Urothelium cell line (cell line): ENCODE measurements around the gene RELA.
"Not testable (repeated sequence)": the region's sequence is repeated elsewhere in the genome, so short reads cannot be mapped to it uniquely, and the experiment has no call there.

Source experiments
- DNase-seq: peaks from one replicate; pipeline ENCODE4 v3.0.0; 2011; ENCODE audit warnings: low spot score, mixed read lengths
- FAIRE-seq: peaks from 2 replicates; lab custom pipeline; 2011; peaks lifted over from hg19 to GRCh38; lab: Jason Lieb, UNC

The RELA gene

GRCh38 chr11:65662799-65663638 lies at the start of gene RELA:
TSS of gene RELA (minus strand) at chr11:65662916. CDS start at chr11:65662832, 84 bp downstream.
- FAIRE-seq: peak; percentile 98
- peak; percentile 96 for DNase-seq

GRCh38 chr11:65711785-65712632 lies 49.3 kb upstream of the RELA start, which contains the start of gene KAT5:
TSS of gene KAT5 (plus strand) at chr11:65712252. CDS start at chr11:65712268, 16 bp downstream.
- FAIRE-seq: peak; percentile 65
- peak; percentile 95 for DNase-seq

GRCh38 chr11:65710421-65710820 lies 47.7 kb upstream of the RELA start:
- FAIRE-seq (no peak), DNase-seq (no peak)

- FAIRE-seq: no peak
- DNase-seq: no peak
Observed at GRCh38 chr11:65709661-65710060, 46.9 kb upstream of the RELA start.

GRCh38 chr11:65708451-65708850 lies 45.7 kb upstream of the RELA start:
- FAIRE-seq (no peak), DNase-seq (no peak)

- not testable (repeated sequence) for FAIRE-seq, DNase-seq
Observed at GRCh38 chr11:65707002-65707401, 44.3 kb upstream of the RELA start.

GRCh38 chr11:65706303-65706763 lies 43.6 kb upstream of the RELA start:
- not testable (repeated sequence) for DNase-seq, FAIRE-seq

GRCh38 chr11:65703846-65704245 lies 41.1 kb upstream of the RELA start:
- DNase-seq (no peak), FAIRE-seq (no peak)

- DNase-seq (no peak), FAIRE-seq (no peak)
Observed at GRCh38 chr11:65701686-65702085, 39.0 kb upstream of the RELA start.

- no peak for DNase-seq
- no peak for FAIRE-seq
Observed at GRCh38 chr11:65700399-65700798, 37.7 kb upstream of the RELA start.

GRCh38 chr11:65699306-65699705 lies 36.6 kb upstream of the RELA start:
- DNase-seq: no peak
- no peak for FAIRE-seq

- FAIRE-seq (no peak), DNase-seq (no peak)
Observed at GRCh38 chr11:65698205-65698604, 35.5 kb upstream of the RELA start.

- FAIRE-seq (no peak), DNase-seq (no peak)
Observed at GRCh38 chr11:65696802-65697552, 34.3 kb upstream of the RELA start.

- DNase-seq: peak; percentile 82
Observed at GRCh38 chr11:65695459-65696241, 32.9 kb upstream of the RELA start.

GRCh38 chr11:65692367-65692766 lies 29.7 kb upstream of the RELA start:
- DNase-seq (no peak), FAIRE-seq (no peak)

More at GRCh38 chr11:65695459-65696241, 32.9 kb upstream of the RELA start:
- no peak for FAIRE-seq

- FAIRE-seq: not testable (repeated sequence)
Observed at GRCh38 chr11:65691847-65692246, 29.1 kb upstream of the RELA start.

GRCh38 chr11:65685981-65686380 lies 23.3 kb upstream of the RELA start:
- no peak for FAIRE-seq
- DNase-seq: no peak

More at GRCh38 chr11:65691847-65692246, 29.1 kb upstream of the RELA start:
- not testable (repeated sequence) for DNase-seq

GRCh38 chr11:65683480-65683879 lies 20.8 kb upstream of the RELA start:
- DNase-seq, FAIRE-seq: not testable (repeated sequence)

GRCh38 chr11:65680192-65680743 lies 17.6 kb upstream of the RELA start:
- no peak for FAIRE-seq
- no peak for DNase-seq
